IPS DF 4.7 (cell line): ENCODE results near the gene CLDN15.

Source experiments
- DNase-seq: peaks from one replicate; pipeline ENCODE4 v3.0.0-alpha.2; 2013; ENCODE audit warnings: low spot score; ENCODE audit errors: extremely low read depth

The CLDN15 gene

DNA sequence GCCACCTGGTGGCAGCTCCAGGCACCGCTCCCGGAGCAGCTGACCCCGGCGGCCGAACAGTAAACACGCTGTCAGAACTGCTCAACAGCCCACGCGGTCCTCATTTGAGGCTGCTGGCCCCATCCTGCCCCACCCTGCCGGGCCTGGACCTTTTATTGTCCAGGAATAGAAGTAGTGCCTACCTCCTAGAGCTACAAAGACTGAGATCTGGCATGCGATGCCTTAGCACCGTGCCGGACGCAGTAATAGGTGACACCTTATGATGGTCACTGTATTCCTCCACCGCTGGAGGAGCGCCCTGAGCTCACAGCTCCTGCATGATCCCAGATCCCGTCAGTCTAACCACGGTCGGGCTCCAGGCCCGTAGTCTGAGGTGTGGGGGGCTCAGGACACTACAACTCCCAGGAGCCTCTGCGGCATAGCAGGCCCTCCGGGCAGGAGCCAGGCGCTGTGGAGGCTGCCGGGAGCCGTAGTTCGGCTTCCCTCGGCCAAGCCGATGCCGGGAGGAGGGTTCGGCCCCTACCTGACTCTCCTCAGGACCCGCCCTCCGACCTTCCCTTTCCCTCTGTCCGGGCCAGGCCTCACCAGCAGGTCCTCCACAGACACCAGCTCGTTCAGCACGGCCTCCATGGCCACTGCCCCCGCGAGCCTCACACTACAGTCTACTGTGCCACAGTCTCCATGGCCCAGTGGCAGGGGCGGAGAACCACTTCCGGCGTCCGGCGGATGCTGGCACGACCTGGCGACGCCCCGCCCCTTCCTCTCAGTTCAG, 7.0 kb upstream of the CLDN15 start, which contains the start of gene FIS1:
TSS of gene FIS1 (minus strand) at position 707 of the 772 bp plus-strand sequence. CDS start at position 630, 77 bp downstream.
- peak; percentile 68 for DNase-seq

DNA sequence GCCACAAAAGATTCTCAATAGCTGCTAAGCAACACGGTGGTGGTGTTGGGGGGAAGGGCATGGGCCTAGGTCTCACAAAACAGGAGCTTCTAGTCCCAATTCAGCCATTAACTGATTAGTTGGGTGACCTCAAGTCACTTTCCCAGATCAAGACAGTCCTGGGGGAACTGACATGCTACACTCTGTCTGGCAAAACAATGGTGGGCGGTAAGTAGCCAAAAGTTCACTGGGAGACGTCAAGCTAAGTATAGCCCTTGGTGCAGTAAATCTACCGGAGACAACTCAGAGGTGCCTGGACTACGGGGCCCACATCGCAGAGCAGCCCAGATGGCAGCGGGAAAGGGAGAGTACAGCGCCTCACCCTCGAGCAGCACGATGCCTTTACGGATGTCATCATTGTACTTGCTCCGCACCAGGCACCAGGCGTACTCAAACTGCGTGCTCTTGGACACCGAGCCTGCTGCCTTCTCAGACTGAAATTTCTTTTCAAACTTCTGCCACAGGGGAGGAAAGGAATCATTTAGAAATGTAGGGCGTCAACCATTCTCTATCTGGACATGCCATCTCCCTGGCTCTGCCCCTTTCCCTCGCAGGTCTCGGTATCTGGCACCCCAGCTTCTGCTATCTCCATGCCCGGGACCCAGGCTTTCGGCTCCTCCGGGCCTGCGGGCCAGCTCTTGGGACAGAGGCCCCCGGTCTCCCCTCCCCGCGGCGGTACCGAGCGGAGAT, 6.2 kb upstream of the CLDN15 start:
- no peak for DNase-seq

DNA sequence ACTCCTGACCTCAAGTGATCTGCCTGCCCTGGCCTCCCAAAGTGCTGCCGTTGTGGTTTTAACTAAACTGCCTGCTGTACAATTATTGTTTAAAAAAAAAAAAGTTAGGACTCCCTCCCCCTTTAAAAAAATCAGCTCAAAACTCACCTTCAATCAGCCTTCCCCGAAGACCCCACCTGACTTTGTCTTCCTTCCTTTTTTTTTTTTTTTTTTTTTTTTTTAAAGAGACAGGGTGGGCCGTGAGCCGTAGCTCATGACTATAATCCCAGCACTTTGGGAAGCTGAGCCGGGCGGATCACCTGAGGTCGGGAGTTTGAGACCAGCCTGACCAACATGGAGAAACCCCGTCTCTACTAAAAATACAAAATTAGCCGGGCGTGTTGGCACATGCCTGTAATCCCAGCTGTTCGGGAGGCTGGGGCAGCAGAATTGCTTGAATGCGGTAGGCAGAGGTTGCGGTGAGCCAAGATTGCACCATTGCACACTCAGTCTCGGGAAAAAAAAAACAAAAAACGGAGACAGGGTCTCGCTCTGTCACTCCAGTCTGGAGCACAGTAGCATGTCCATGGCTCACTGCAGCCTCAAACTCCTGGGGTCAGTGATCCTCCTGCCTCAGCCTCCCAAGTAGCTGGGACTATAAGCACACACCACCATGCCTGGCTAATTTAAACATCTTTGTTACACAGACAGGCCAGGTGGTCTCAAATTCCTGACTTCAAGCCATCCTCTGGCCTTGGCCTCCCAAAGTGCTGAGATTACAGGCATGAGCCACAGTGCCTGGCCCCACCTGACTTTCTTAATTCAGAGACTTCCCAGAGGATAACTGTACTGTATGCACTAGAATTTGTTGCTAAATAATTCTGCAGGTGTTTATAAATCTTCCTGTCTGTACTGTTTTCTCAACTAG, 4.1 kb upstream of the CLDN15 start:
- DNase-seq, result no peak

DNA sequence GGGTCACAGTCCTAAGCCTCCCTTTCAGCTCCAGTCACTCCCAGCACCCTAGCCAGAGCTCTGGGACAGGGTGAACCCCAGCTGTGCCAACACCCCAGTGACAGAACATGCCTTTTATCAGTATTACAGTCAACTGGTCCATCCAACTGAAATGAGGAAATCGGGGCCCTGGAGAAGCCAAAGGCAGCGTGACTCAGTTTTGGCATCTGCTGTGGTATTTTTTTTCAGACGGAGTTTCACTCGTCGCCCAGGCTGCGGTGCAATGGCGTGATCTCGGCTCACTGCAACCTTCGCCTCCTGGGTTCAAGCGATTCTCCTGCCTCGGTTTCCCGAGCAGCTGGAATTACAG, 3.4 kb upstream of the CLDN15 start:
- DNase-seq, result no peak

GRCh38 chr7:101240226-101241014, 2.8 kb upstream of the CLDN15 start:
- no peak for DNase-seq

GRCh38 chr7:101239951-101240220, 2.3 kb upstream of the CLDN15 start:
- no peak for DNase-seq

DNA sequence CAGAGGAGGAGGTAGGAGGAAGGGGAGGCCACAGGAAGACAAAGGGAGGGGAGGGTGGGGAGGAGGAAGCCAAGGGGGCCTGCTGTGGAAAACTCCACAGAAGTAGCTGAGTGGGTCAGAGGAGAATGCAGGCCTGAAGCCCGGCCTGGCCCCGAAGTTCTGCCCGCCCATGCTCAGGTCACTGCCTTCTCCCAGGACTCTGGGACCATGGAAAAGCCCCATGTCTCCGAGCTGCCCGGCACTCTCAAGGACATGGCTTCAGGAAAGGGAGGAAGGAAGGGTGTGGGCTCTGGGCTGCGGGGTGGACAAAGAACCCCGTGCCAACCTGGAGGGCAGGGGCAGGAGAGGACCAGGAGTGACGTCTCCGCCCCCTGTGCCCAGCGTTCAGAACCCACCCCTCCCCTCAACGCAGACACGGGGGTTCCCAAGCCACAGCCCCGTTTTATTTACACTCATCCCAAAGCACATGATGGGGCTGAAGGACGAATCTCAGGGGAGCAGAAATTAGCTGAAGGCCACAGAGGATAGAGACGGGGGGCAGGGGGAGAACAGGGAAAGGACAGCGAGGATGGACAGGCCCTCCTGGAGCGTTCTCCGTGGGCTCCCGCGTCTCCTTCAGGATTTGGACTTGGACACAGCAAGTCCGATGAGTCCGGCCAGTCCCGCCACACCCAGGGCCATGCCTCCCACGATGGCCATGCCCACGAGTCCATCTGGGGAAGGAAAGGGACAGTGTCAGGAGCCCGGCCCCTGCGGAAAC, 1.8 kb upstream of the CLDN15 start:
- DNase-seq, result no peak

- DNase-seq, result no peak
Measured at GRCh38 chr7:101238226-101239182, 902 bp upstream of the CLDN15 start.

DNA sequence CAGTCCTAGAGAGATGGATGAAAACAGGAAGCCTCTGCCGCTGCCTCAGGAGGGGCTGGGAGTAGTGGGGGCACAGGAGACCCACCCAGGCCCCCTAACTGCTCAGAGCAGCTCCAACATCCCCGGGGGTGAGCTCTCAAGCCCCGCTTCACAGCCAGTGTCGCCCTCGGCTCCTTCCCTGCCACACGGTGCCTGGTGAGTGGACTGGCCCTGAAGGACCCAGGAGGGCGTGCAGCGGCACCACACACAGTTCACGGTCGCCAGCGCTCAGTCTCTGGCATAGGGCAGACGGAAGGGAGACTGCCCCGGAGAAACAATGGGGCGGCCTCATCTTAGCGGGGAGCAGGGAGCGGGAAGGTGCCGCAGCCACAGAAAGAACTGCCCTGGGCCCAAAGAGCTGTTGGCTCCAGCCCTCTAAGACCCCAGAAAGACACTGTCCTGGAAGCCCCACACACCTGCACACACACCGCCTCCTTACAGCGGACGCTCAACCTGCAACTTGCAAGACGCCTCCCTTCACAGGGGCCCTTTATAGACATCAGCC, 1.2 kb downstream of the CLDN15 start:
- DNase-seq, result no peak

DNA sequence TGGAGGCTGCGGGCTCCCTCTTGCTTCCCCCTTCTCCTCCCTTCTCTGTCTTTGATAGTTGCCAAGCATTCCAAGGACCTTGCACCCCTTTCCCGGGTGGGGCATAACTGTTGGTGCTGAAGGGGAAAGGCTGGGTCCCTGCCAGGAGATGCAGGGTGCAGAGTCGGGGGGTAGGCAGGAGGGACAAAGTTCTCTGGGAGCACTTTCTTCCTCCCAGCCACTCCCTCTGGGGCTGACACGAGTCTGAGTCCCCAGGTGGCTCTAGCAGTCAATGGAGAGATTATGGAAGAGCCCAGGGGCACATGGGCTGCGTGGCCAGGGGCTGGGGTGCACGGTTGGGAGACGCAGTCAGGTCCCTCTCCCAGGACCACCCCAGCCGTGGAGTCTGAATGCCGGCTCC, 2.1 kb downstream of the CLDN15 start:
- DNase-seq, result no peak

GRCh38 chr7:101235050-101235449, 2.6 kb downstream of the CLDN15 start:
- no peak for DNase-seq

DNA sequence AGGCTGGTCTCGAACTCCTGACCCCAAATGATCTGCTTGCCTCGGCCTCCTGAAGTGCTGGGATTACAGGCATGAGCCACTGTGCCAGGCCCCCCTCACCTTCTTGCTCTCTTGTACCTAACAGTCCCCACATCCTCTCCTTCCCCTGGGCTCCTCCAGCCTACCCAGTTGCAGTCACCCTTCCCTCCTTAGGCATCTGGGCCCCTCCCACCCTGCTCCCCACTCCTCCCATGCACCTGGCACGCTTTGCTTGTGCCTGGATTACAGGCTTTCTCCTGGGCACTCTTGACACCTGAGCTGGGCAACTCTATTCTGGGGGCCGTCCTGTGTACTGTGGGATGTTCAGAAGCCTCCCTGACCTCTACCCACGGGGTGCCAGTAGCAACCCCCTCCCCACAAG, 3.0 kb downstream of the CLDN15 start:
- no peak for DNase-seq

- no peak for DNase-seq
Measured at GRCh38 chr7:101233907-101234547, 3.6 kb downstream of the CLDN15 start.

GRCh38 chr7:101232141-101232850, 5.3 kb downstream of the CLDN15 start:
- DNase-seq, result no peak

GRCh38 chr7:101231644-101232043, 6.0 kb downstream of the CLDN15 start:
- DNase-seq, result no peak

GRCh38 chr7:101226721-101227120, 10.9 kb downstream of the CLDN15 start:
- DNase-seq, result no peak

- no peak for DNase-seq
Measured at GRCh38 chr7:101225650-101226049, 12.0 kb downstream of the CLDN15 start.

- DNase-seq, result no peak
Measured at GRCh38 chr7:101223528-101223927, 14.1 kb downstream of the CLDN15 start.
